HG03196 (cell line): Measurements from ENCODE around the gene PRDX1.
"Not testable (repeated sequence)": the region's sequence is repeated elsewhere in the genome, so short reads cannot be mapped to it uniquely, and the experiment has no call there.

Experiments used
- ATAC-seq: cut with Tn5 transposase; IDR thresholded peaks from one replicate; pipeline ENCODE4 v1.9.1; 2021; ENCODE audit not compliant: unreplicated experiment

The PRDX1 gene

DNA sequence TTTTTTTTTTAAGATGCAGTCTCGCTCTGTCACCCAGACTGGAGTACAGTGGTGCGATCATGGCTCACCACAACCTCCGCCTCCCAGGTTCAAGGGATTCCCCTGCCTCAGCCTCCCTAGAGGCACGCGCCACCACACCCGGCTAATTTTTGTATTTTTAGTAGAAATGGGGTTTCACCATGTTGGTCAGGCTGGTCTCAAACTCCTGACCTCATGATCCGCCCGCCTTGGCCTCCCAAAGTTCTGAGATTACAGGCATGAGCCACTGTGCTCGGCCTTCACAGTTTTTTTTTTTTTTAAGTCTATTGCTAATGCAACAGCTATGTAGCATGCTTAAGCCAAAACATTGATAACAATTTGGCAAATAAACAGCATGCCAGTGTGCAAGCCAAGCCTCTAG lies 54.3 kb downstream of the PRDX1 start:
- ATAC-seq = not testable (repeated sequence)

DNA sequence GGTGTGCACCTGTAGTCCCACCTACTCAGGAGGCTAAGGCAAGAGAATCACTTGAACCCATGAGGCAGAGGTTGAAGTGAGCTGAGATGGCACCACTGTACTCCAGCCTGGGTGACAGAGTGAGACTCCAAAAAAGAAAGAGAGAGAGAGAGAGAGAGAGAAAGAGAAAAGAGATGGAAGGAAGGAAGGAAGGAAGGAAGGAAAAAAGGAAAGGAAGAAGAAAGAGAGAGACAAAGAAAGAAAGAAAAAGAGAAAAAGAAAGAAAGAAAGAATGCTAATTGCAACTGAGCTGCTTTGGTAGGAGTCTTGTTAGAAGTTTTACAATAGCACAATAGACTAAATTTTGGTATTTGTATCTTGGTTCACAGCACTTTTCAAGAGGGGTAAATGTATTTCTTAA lies 56.4 kb downstream of the PRDX1 start:
- ATAC-seq = no peak
